ENCODE measurements around the gene PSPN.

DNA sequence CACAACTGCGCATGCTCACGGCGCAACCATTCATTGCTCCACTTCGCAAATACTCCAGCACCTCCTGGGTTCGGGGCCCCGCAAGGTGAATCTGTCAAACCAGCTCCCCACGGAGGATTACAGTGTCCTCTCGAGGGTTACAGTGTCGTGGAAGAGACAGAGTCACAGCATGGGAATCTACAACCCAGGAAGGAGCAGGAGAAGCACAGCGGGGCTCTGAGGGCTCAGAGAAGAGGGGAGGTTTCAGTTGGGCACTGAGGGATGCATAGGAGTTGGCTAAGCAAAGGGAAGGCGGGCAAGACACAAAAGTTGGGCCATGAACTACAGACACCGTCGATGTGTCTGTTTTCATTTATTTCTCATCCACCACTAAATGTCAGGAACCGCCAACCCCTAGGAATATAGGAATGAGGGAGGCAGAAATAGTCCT lies 18.3 kb upstream of the PSPN start:
- no peak for TF ChIP-seq POLR2A (IDR thresholded peaks at IDR 0.05)
- TF ChIP-seq, protein P1, sequence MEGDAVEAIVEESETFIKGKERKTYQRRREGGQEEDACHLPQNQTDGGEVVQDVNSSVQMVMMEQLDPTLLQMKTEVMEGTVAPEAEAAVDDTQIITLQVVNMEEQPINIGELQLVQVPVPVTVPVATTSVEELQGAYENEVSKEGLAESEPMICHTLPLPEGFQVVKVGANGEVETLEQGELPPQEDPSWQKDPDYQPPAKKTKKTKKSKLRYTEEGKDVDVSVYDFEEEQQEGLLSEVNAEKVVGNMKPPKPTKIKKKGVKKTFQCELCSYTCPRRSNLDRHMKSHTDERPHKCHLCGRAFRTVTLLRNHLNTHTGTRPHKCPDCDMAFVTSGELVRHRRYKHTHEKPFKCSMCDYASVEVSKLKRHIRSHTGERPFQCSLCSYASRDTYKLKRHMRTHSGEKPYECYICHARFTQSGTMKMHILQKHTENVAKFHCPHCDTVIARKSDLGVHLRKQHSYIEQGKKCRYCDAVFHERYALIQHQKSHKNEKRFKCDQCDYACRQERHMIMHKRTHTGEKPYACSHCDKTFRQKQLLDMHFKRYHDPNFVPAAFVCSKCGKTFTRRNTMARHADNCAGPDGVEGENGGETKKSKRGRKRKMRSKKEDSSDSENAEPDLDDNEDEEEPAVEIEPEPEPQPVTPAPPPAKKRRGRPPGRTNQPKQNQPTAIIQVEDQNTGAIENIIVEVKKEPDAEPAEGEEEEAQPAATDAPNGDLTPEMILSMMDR (IDR thresholded peaks at IDR 0.05) = no peak
